BE2C (cell line): ENCODE measurements around the gene MATR3.
"Not testable (repeated sequence)": the region's sequence is repeated elsewhere in the genome, so short reads cannot be mapped to it uniquely, and the experiment has no call there.

Source experiments
- DNase-seq: peaks from one replicate; pipeline ENCODE4 v3.0.0-alpha.2; 2020
- H3K27me3 ChIP-seq: fragments of 250-450 bp; sonication (Bioruptor Pico); 2 replicates; pipeline ENCODE4 v1.5.1; 2020; ENCODE audit warnings: mild to moderate bottlenecking
- H3K36me3 ChIP-seq: fragments of 250-450 bp; sonication (Bioruptor Pico); 2 replicates; pipeline ENCODE4 v1.5.1; 2020; ENCODE audit warnings: mild to moderate bottlenecking
- H3K4me1 ChIP-seq: fragments of 250-450 bp; sonication (Bioruptor Pico); 2 replicates; pipeline ENCODE4 v1.5.1; 2020
- H3K4me3 ChIP-seq: 2 replicates; pipeline ENCODE4 v1.5.1; 2011; ENCODE audit warnings: low read depth, low read length
- H3K9me3 ChIP-seq: fragments of 250-450 bp; sonication (Bioruptor Pico); 2 replicates; pipeline ENCODE4 v1.5.1; 2020
- TF ChIP-seq, protein P1 (sequence below): IDR thresholded peaks from 2 replicates; pipeline ENCODE4 v1.5.1; 2012; ENCODE audit warnings: mild to moderate bottlenecking, low read depth, low read length

MATR3 gene

GRCh38 chr5:139344177-139344576 is 50.6 kb downstream of the MATR3 start:
- H3K4me1 ChIP-seq = no peaks in the 10 kb centered on the region
- TF ChIP-seq, protein P1, sequence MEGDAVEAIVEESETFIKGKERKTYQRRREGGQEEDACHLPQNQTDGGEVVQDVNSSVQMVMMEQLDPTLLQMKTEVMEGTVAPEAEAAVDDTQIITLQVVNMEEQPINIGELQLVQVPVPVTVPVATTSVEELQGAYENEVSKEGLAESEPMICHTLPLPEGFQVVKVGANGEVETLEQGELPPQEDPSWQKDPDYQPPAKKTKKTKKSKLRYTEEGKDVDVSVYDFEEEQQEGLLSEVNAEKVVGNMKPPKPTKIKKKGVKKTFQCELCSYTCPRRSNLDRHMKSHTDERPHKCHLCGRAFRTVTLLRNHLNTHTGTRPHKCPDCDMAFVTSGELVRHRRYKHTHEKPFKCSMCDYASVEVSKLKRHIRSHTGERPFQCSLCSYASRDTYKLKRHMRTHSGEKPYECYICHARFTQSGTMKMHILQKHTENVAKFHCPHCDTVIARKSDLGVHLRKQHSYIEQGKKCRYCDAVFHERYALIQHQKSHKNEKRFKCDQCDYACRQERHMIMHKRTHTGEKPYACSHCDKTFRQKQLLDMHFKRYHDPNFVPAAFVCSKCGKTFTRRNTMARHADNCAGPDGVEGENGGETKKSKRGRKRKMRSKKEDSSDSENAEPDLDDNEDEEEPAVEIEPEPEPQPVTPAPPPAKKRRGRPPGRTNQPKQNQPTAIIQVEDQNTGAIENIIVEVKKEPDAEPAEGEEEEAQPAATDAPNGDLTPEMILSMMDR = no peak
- no peaks in the 10 kb centered on the region for H3K27me3 ChIP-seq
- H3K9me3 ChIP-seq = no peaks in the 10 kb centered on the region
- no peak for DNase-seq
- peaks cover 8% of the 10 kb centered on the region for H3K36me3 ChIP-seq
- no peak overlapping the region for H3K4me3 ChIP-seq

DNA sequence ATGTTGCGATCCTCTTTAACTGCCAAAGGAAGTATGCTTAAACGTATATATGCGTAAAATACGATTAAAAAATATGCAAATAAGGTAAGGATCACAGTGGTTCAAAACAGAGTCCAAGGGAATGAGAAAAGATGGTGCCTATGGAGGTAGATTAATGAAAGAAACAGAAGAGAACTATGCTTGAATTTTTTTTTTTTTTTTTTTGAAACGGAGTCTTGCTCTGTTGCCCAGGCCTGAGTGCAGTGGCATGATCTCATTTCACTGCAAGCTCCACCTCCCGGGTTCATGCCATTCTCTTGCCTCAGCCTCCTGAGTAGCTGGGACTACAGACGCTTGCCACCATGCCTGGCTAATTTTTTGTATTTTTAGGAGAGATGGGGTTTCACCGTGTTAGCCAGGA is 51.9 kb downstream of the MATR3 start:
- H3K4me1 ChIP-seq, H3K9me3 ChIP-seq, H3K36me3 ChIP-seq, DNase-seq, H3K4me3 ChIP-seq, H3K27me3 ChIP-seq: not testable (repeated sequence)

DNA sequence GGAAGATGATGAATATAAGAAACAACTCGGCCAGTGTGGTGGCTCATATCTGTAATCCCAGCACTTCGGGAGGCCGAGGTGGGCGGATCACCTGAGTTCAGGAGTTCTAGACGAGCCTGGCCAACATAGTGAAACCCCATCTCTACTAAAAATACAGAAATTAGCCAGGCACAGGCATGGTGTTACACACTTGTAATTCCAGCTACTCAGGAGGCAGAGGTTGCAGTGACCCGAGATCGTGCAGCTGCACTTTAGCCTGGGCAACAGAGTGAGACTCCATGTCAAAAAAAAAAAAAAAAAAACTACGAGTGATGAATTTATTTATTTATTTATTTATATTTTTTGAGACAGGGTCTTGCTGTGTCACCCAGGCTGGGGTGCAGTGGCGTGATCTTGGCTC is 54.3 kb downstream of the MATR3 start:
- H3K4me1 ChIP-seq, H3K4me3 ChIP-seq: not testable (repeated sequence)

DNA sequence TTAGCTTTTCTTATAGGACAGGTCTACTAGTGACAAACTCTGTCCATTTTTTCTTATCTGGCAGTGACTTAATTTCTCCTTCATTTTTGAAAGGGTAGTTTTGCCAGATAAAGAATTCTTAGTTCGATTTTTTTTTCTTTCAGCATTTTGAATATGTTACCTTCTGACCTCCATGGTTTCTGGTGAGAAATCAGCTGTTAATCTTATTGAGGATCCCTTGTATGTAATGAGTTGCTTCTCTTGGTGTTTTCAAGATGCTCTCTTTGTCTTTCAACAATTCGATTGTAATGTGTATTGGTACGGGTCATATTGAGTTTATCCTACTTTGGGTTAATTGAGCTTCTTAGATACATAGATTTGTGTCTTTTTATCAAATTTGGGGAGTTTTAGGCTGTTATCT is 60.6 kb downstream of the MATR3 start:
- H3K4me1 ChIP-seq = no peaks in the 10 kb centered on the region

More for the DNA sequence above, 54.3 kb downstream of the MATR3 start:
- not testable (repeated sequence) for H3K9me3 ChIP-seq, DNase-seq, H3K27me3 ChIP-seq, H3K36me3 ChIP-seq

DNA sequence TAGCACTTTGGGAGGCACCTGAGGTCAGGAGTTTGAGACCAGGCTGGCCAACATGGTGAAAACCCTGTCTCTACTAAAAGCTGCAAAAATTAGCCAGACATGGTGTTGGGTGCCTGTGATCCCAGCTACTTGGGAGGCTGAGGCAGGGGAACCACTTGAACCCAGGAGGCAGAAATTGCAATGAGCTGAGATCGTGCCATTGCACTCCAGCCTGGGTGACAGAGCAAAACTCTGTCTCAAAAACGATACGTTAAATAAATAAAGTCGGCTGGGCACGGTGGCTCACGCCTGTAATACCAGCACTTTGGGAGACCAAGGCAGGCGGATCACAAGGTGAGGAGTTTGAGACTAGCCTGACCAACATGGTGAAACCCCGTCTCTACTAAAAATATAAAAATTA is 62.4 kb downstream of the MATR3 start:
- peaks cover 21% of the 10 kb centered on the region for H3K36me3 ChIP-seq
- not testable (repeated sequence) for DNase-seq, H3K27me3 ChIP-seq, H3K4me1 ChIP-seq, H3K9me3 ChIP-seq, H3K4me3 ChIP-seq

More for the DNA sequence above, 60.6 kb downstream of the MATR3 start:
- Histone ChIP-seq H3K36me3 (peaks cover 18% of the 10 kb centered on the region), H3K4me3 (no peak overlapping the region), H3K27me3 (no peaks in the 10 kb centered on the region), H3K9me3 (no peaks in the 10 kb centered on the region)
- DNase-seq = no peak
- TF ChIP-seq, protein P1 = no peak

GRCh38 chr5:139358064-139358463 is 64.5 kb downstream of the MATR3 start:
- H3K4me1 ChIP-seq = no peaks in the 10 kb centered on the region

GRCh38 chr5:139360384-139360783 is 66.8 kb downstream of the MATR3 start:
- no peak overlapping the region for H3K4me3 ChIP-seq
- no peaks in the 10 kb centered on the region for H3K4me1 ChIP-seq
- TF ChIP-seq, protein P1 = no peak
- DNase-seq = no peak
- no peaks in the 10 kb centered on the region for H3K27me3 ChIP-seq
- H3K9me3 ChIP-seq = no peaks in the 10 kb centered on the region
- H3K36me3 ChIP-seq = peaks cover 32% of the 10 kb centered on the region

More at GRCh38 chr5:139358064-139358463, 64.5 kb downstream of the MATR3 start:
- peaks cover 19% of the 10 kb centered on the region for H3K36me3 ChIP-seq
- no peaks in the 10 kb centered on the region for H3K27me3 ChIP-seq
- no peaks in the 10 kb centered on the region for H3K9me3 ChIP-seq
- DNase-seq = no peak
- TF ChIP-seq, protein P1 = no peak
- H3K4me3 ChIP-seq = no peak overlapping the region

- Histone ChIP-seq H3K9me3 (no peaks in the 10 kb centered on the region), H3K36me3 (peaks cover 45% of the 10 kb centered on the region), H3K4me3 (no peak overlapping the region)
Observed at GRCh38 chr5:139361835-139362429, 68.4 kb downstream of the MATR3 start.

More at GRCh38 chr5:139361835-139362429, 68.4 kb downstream of the MATR3 start:
- no peaks in the 10 kb centered on the region for H3K27me3 ChIP-seq
- DNase-seq = no peak
- TF ChIP-seq, protein P1 = no peak
- no peaks in the 10 kb centered on the region for H3K4me1 ChIP-seq
